GM21447 (cell line): Measurements from ENCODE around the gene CIDEC.
"Not testable (repeated sequence)": the region's sequence is repeated elsewhere in the genome, so short reads cannot be mapped to it uniquely, and the experiment has no call there.

Experiments used
- ATAC-seq: cut with Tn5 transposase; IDR thresholded peaks from one replicate; pipeline ENCODE4 v1.9.1; 2021; ENCODE audit not compliant: unreplicated experiment

CIDEC gene

GRCh38 chr3:9902372-9903237 is 22.6 kb upstream of the CIDEC start, which contains the start of gene IL17RE:
Gene IL17RE (plus strand): TSS chr3:9902848. CDS start chr3:9902933, 85 bp downstream.
- no peak for ATAC-seq

- ATAC-seq: no peak
These were observed 21.9 kb upstream of the CIDEC start for GRCh38 chr3:9901967-9902366.

GRCh38 chr3:9900965-9901415 is 20.9 kb upstream of the CIDEC start:
- ATAC-seq: not testable (repeated sequence)

GRCh38 chr3:9899289-9899791 is 19.3 kb upstream of the CIDEC start:
- no peak for ATAC-seq

GRCh38 chr3:9898467-9899241 is 18.6 kb upstream of the CIDEC start:
- no peak for ATAC-seq

- peak; percentile 68 for ATAC-seq
These were observed 17.6 kb upstream of the CIDEC start for GRCh38 chr3:9897408-9898372.

- not testable (repeated sequence) for ATAC-seq
These were observed 16.8 kb upstream of the CIDEC start for GRCh38 chr3:9896755-9897407.

GRCh38 chr3:9895715-9896114 is 15.7 kb upstream of the CIDEC start:
- not testable (repeated sequence) for ATAC-seq

- no peak for ATAC-seq
These were observed 13.7 kb upstream of the CIDEC start for GRCh38 chr3:9893739-9894138.

GRCh38 chr3:9891072-9891622 is 11.1 kb upstream of the CIDEC start:
- ATAC-seq: no peak

- ATAC-seq: peak; percentile 82
These were observed 10.4 kb upstream of the CIDEC start, which contains the start of gene JAGN1 for GRCh38 chr3:9890249-9891071. Gene JAGN1 (plus strand): TSS chr3:9890610. CDS start chr3:9890723, 113 bp downstream.

- no peak for ATAC-seq
These were observed 9.4 kb upstream of the CIDEC start for GRCh38 chr3:9889405-9889804.

- ATAC-seq: no peak
These were observed 8.5 kb upstream of the CIDEC start for GRCh38 chr3:9888540-9888939.

GRCh38 chr3:9887480-9887879 is 7.4 kb upstream of the CIDEC start:
- ATAC-seq: no peak

GRCh38 chr3:9886328-9886727 is 6.3 kb upstream of the CIDEC start:
- ATAC-seq: no peak

- ATAC-seq: no peak
These were observed 4.6 kb upstream of the CIDEC start for GRCh38 chr3:9884555-9885165.

GRCh38 chr3:9883706-9884554 is 3.9 kb upstream of the CIDEC start:
- no peak for ATAC-seq
